Breast epithelium (tissue), 3 donors: ENCODE data around the gene COMMD9.

Experiments
- POLR2AphosphoS5 ChIP-seq, 3 donors: sonication (generic); formaldehyde crosslinking; IDR thresholded peaks; one replicate each; pipeline ENCODE4 v1.6.1; 2017; ENCODE audit warnings: antibody characterized with exemption in 3 of 3
- TF ChIP-seq, protein P1 (sequence below), 3 donors: fragments of 450-650 bp; IDR thresholded peaks; one replicate each; pipeline ENCODE4 v1.5.1; 2016 to 2017; ENCODE audit warnings: antibody characterized with exemption in 3 of 3, mild to moderate bottlenecking in 3 of 3, moderate library complexity in 3 of 3

DNA sequence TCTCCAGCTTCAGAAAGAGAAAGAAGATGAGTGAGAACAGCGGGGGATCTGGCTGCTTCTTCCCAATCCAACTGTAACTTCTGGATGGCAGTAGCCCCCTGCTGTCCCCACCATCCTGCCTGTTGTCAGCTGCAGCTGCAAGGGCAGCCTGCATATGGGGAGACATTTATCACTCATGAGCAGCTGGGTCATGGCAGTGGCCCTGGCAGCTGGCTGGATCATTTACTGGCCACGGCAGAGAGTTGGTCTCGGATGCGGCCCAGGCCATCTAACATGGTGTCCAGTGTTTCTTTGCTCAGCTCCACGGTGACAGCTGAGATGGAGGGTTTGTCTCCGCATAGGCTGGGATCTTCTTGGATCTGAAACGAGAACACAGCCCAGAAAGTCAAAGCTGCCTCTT is 14.8 kb downstream of the COMMD9 start:
- TF ChIP-seq, protein P1, sequence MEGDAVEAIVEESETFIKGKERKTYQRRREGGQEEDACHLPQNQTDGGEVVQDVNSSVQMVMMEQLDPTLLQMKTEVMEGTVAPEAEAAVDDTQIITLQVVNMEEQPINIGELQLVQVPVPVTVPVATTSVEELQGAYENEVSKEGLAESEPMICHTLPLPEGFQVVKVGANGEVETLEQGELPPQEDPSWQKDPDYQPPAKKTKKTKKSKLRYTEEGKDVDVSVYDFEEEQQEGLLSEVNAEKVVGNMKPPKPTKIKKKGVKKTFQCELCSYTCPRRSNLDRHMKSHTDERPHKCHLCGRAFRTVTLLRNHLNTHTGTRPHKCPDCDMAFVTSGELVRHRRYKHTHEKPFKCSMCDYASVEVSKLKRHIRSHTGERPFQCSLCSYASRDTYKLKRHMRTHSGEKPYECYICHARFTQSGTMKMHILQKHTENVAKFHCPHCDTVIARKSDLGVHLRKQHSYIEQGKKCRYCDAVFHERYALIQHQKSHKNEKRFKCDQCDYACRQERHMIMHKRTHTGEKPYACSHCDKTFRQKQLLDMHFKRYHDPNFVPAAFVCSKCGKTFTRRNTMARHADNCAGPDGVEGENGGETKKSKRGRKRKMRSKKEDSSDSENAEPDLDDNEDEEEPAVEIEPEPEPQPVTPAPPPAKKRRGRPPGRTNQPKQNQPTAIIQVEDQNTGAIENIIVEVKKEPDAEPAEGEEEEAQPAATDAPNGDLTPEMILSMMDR (IDR thresholded peaks at IDR 0.05) = no peak
- no peak for TF ChIP-seq POLR2AphosphoS5 (IDR thresholded peaks at IDR 0.05)
